ENCODE results near the gene TLCD5. TPM values are rescaled to one million over a fixed set of nuclear protein-coding genes. Genes with fewer than 3 reads are reported as not detected.

Gene TLCD5
- polyA plus RNA-seq, 1 donor (not counting 4 experiments of a cell fraction or from before 2014, with no cell fraction given), result 4.0 TPM

- no peak for FAIRE-seq
- dilution Hi-C loops (cut with MboI; ENCODE audit: extremely low pct_ligation_motif_present, low sequenced_read_pairs), result no loop called here
These were observed 29.7 kb downstream of the TLCD5 start for GRCh38 chr11:120354779-120355178.

GRCh38 chr11:120357620-120358019 lies 32.5 kb downstream of the TLCD5 start:
- Histone ChIP-seq H4K20me1 (ENCODE audit: control insufficient read depth, extremely low read depth, insufficient read depth, low read length) (peaks cover 20% of the 10 kb centered on the region), H3K9ac (ENCODE audit: control insufficient read depth, extremely low read depth, insufficient read depth, low read length) (no peak overlapping the region), H3K79me2 (ENCODE audit: control insufficient read depth, insufficient read depth, low read length) (peaks cover 52% of the 10 kb centered on the region), H3K27me3 (ENCODE audit: control insufficient read depth, extremely low read depth, insufficient read depth, low read length) (no peaks in the 10 kb centered on the region), H3K4me3 (ENCODE audit: control insufficient read depth in 2 of 3, extremely low read depth in 1 of 3, insufficient read depth in 2 of 3, low read depth in 1 of 3, low read length in 3 of 3) (no peak overlapping the region), H3K9me3 (ENCODE audit: control insufficient read depth, low read depth, low read length) (no peaks in the 10 kb centered on the region), H3K36me3 (ENCODE audit: control insufficient read depth in 2 of 2, extremely low read depth in 1 of 2, insufficient read depth in 2 of 2, low read length in 2 of 2) (peaks cover 0 to 1% of the 10 kb centered on the region in 2 experiments), H3K9me1 (ENCODE audit: control insufficient read depth, extremely low read depth, insufficient read depth, low read length) (peaks cover 7% of the 10 kb centered on the region), H2AFZ (ENCODE audit: control insufficient read depth, low read length) (no peak overlapping the region), H3K4me1 (ENCODE audit: control insufficient read depth, extremely low read depth, insufficient read depth, low read length) (peaks cover 6% of the 10 kb centered on the region), H3K4me2 (ENCODE audit: control insufficient read depth, extremely low read depth, insufficient read depth, low read depth, low read length) (no peak overlapping the region), H3K27ac (ENCODE audit: control insufficient read depth, insufficient read depth, low read length) (no peak overlapping the region)
- no peak for FAIRE-seq
- DNase-seq (ENCODE audit: low read depth, low spot score), result no peak
- dilution Hi-C loops (cut with MboI; ENCODE audit: extremely low pct_ligation_motif_present, low sequenced_read_pairs), result no loop called here
- no peak for TF ChIP-seq CTCF (optimal IDR thresholded peaks at IDR 0.05 in 1 of 3, IDR thresholded peaks at IDR 0.05 in 1 of 3, conservative IDR thresholded peaks at IDR 0.05 in 1 of 3; ENCODE audit: extremely low read depth in 1 of 3, insufficient read depth in 2 of 3, low read length in 3 of 3)
- no peak for TF ChIP-seq EZH2 (IDR thresholded peaks at IDR 0.05; ENCODE audit: low read length)

More at GRCh38 chr11:120354779-120355178, 29.7 kb downstream of the TLCD5 start:
- Histone ChIP-seq H3K27ac (ENCODE audit: control insufficient read depth, insufficient read depth, low read length) (no peak overlapping the region), H3K9me3 (ENCODE audit: control insufficient read depth, low read depth, low read length) (no peaks in the 10 kb centered on the region), H2AFZ (ENCODE audit: control insufficient read depth, low read length) (no peak overlapping the region), H3K4me1 (ENCODE audit: control insufficient read depth, extremely low read depth, insufficient read depth, low read length) (peaks cover 6% of the 10 kb centered on the region), H4K20me1 (ENCODE audit: control insufficient read depth, extremely low read depth, insufficient read depth, low read length) (peaks cover 16% of the 10 kb centered on the region), H3K9ac (ENCODE audit: control insufficient read depth, extremely low read depth, insufficient read depth, low read length) (no peak overlapping the region), H3K4me2 (ENCODE audit: control insufficient read depth, extremely low read depth, insufficient read depth, low read depth, low read length) (no peak overlapping the region), H3K36me3 (ENCODE audit: control insufficient read depth in 2 of 2, extremely low read depth in 1 of 2, insufficient read depth in 2 of 2, low read length in 2 of 2) (peaks cover 0 to 3% of the 10 kb centered on the region in 2 experiments), H3K9me1 (ENCODE audit: control insufficient read depth, extremely low read depth, insufficient read depth, low read length) (peaks cover 7% of the 10 kb centered on the region), H3K79me2 (ENCODE audit: control insufficient read depth, insufficient read depth, low read length) (peaks cover 53% of the 10 kb centered on the region), H3K27me3 (ENCODE audit: control insufficient read depth, extremely low read depth, insufficient read depth, low read length) (no peaks in the 10 kb centered on the region), H3K4me3 (ENCODE audit: control insufficient read depth in 2 of 3, extremely low read depth in 1 of 3, insufficient read depth in 2 of 3, low read depth in 1 of 3, low read length in 3 of 3) (no peak overlapping the region)
- no peak for TF ChIP-seq EZH2 (IDR thresholded peaks at IDR 0.05; ENCODE audit: low read length)
- TF ChIP-seq CTCF (optimal IDR thresholded peaks at IDR 0.05 in 1 of 3, IDR thresholded peaks at IDR 0.05 in 1 of 3, conservative IDR thresholded peaks at IDR 0.05 in 1 of 3; ENCODE audit: extremely low read depth in 1 of 3, insufficient read depth in 2 of 3, low read length in 3 of 3), result no peak
- DNase-seq (ENCODE audit: low read depth, low spot score), result no peak
